HG03135 (cell line): ENCODE results near the gene GLB1L3.
"Not testable (repeated sequence)": the region's sequence is repeated elsewhere in the genome, so short reads cannot be mapped to it uniquely, and the experiment has no call there.

Source experiments
- ATAC-seq: cut with Tn5 transposase; IDR thresholded peaks from one replicate; pipeline ENCODE4 v1.9.1; 2021; ENCODE audit warnings: mild to moderate bottlenecking, moderate library complexity; ENCODE audit not compliant: unreplicated experiment

Gene GLB1L3

DNA sequence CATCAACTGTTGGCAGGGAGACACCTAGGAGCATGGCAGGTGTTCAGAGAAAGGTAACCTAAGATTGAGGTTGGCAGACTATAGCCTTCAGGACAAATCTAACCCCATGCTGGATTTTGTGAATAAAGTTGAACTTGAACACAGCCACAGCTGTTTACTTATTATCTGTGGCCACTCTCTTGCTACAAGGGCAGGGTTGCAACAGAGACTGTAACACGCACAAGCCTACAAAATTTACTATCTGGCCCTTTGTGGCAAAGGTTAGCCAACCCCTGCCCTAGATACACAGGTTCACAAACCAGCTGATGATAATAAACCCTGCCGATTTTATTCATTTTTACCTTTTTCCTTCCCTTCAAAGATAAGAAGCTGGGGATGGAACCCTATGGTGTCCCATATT is 25.5 kb upstream of the GLB1L3 start:
- ATAC-seq, result no peak

DNA sequence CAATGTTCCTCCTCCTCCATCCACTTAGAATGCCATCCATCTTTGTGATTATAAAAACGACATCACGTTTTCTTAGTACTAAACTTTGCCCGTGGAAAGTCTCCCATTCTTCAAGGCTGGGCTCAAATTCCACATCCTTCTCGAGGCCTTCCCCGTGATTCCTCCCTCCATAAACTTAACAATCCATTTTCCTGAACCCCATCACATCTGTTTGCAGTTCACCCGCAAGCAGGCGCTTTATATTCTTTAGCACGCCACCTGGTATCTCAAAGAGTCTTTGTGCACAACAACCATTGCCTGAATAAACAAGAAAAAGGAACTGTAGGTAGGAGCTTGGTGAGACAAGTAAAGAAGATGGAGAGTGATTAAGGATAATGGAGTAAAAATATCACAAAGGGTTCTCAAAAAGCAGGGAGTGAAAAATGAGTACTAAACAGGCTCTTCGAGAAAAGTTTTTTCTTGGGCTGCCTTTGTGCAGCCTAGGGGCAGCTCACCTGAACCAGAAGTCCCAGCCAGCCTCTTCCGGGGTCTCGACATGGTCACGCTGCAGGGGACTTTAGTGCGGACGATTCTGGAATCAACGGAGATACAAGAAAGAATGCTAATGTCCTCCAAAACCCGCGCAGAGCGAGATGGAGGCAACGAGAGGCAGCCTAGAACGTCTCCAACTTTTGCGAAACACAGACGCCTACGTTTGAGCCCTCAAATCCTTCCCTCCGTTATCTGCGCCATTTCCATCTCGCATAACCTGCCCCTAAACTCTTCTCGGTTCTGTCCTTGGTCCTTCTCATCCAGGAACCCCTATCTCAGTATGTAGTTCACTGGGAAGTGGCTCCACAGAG is 23.6 kb upstream of the GLB1L3 start:
- peak; percentile 24 for ATAC-seq

DNA sequence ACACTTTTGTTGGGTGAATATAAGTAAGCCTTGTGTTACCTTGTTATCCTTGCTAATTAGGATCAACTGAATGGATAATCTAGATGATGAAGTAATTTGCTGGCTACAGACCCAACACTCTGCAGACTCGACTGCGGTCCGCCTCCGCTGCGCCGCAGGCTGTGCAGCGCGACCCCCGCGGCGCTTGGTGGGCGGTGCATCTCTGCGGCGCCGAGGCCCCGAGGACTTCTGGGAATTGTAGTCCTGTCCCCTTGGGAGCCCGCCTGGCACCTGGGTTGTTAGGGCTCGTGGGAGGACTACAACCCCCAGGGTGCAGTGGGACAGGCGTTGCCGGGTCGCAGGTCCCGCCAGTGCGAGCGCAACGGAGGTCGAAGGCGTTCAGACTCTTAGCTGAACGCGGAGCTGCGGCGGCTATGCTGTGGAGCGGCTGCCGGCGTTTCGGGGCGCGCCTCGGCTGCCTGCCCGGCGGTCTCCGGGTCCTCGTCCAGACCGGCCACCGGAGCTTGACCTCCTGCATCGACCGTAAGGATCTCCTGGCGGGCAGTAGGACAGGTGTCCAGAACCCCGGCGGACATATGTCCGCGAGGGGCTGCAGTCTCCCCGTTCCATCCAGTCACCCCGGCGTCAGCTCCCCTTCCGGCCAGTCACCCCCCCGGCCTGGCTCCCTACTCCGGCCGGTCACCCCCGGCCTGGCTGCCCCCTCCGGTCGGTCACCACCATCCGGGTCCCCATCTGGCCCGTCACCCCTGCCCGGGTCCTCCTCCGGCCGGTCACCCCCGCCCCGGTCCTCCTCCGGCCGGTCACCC is 22.8 kb upstream of the GLB1L3 start, which contains the start of the genes ACAD8 and THYN1:
Gene ACAD8, plus strand, starts transcription at position 381 of the 806 bp plus-strand sequence. Its CDS starts 33 bp downstream, at position 414.
Gene THYN1, minus strand, starts transcription at position 165 of the 806 bp plus-strand sequence. CDS start 470 bp downstream, outside the sequence.
- ATAC-seq, result peak; percentile 99

DNA sequence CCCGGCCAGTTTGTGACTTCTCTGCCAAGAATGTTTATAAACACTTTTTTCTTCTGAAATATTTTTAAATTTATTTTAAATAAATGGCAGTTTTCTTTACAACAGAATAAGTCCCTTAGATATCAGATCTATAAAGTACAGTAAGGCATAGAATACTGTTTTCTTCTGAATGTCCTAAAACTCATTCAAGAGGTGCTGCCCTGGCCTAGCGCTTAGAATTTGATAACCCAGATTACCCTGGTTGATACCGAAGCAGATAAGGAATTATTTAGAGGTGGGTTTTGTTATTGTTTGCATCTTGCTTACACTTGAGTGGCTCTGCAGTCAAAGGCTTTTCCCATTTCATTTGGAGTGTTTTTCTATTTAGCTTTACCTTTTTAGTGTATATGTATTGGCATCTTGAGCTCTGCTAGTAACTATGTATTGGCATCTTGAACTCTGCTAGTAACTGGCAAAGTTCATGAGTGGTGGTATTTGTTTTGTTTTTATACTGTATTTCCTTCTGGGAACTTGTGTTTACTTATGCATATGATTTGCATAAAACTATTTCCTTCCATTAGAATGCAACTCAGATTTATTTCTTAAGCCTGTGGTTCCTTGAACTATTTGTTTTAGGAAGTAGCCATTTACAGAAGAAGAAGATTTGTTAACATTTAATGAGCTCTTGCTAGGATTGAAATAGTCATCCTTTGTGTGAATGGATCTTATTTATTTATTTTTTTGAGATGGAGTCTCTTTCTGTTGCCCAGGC is 21.6 kb upstream of the GLB1L3 start:
- ATAC-seq, result no peak

DNA sequence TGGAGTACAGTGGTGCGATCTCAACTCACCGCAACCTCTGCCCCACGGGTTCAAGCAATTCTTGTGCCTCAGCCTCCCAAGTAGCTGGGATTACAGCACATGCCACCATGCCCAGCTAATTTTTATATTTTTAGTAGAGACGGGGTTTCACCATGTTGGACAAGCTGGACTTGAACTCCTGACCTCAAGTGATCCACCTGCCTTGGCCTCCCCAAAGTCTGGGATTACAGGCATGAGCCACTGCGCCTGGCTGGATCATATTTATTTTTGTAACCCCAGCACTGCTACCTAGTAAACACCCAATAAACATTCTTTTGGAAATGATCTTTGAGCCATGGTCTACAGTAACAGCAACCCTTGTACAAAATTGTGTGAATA is 21.0 kb upstream of the GLB1L3 start:
- ATAC-seq, result not testable (repeated sequence)

DNA sequence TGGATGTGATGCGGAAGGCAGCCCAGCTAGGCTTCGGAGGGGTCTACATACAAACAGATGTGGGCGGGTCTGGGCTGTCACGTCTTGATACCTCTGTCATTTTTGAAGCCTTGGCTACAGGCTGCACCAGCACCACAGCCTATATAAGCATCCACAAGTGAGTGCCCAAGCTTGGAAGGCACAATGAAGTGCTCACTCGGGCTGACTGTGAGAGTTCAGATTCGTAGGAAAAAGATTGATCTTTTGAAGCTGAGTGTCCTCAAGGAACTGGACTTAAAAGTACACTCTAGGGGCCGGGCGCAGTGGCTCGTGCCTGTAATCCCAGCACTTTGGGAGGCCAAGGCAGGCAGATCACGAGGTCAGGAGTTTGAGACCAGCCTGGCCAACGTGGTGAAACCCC is 19.1 kb upstream of the GLB1L3 start:
- no peak for ATAC-seq

DNA sequence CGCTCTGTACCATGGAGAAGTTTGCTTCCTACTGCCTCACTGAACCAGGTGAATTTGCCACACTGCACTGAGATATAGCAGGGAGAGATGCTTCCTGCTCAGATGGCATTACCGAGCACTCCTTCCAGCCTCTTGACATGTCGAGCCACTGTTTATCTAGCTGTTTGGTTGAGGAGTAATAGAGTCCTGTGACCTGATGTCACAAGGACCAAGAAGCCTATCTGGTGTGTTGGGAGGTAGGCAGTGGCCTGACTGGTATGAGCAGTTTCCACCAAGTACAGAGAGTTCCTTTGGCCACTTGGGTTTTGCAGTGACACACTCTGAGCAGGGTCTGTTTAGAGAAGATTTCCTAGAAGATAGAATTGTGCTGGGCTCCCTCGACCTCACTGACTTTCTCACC is 17.6 kb upstream of the GLB1L3 start:
- ATAC-seq, result no peak

DNA sequence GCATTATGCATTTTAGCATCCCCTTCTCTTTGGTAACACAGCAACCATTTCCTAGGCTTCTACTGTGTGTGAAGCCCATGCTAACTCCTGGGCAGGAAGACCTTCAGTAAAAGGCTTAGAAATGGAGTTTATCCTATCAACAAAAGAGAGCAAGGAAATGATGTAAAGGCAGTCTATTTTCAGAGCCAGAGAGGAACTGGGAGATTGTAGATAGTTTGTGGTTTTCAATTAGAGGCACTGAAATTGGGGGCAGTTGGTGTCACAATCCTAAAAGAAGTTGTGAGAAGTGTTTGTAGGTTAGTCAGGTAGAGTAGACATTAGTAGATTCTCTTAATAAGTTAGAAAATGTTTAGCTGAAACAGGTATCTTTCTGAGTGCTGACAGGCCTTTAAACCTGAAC is 15.7 kb upstream of the GLB1L3 start:
- no peak for ATAC-seq

DNA sequence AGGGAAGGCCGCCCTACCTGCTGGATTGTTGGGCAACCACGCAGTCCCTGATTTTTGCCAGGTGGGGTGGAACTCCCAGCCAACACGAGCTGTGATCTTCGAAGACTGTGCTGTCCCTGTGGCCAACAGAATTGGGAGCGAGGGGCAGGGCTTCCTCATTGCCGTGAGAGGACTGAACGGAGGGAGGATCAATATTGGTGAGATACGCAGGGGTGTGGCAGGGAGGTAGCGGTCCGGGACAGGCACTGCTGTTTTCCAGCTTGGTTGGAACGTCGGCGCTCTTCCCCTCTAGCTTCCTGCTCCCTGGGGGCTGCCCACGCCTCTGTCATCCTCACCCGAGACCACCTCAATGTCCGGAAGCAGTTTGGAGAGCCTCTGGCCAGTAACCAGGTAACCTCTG is 15.2 kb upstream of the GLB1L3 start:
- no peak for ATAC-seq

DNA sequence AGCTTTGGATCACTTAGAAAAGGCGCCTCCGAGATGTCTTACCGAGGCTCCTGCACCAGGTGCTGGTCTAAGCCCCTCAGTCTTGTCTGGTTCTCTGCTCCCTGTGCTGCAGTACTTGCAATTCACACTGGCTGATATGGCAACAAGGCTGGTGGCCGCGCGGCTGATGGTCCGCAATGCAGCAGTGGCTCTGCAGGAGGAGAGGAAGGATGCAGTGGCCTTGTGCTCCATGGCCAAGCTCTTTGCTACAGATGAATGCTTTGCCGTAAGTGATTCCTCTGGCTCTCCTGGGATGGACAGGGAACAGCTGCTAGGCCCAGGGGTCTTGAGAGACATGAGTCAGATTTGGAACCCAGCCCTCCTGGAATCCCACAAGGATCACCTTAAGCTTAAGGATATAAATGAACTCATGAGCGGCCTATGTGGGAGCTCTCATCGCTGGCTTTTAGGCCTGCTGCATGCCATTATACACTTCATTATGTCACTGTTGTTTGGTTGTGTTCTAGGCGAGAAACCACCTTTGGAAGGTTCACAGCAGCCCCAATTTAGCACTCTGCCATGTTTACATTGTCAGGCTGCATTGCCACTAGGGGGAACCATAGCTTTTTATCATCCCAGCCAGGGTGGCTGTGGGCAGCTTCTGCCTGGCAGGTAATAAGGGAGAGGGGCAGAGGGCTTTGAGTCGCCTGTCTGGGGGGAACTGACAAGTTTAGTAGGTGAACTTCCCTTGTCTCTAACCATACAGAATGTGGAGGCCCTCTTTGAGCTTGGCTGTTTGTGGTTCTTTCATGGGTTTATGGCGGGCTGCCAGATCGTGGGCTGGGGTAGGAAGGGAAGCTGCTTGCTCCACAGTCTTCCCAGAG is 14.3 kb upstream of the GLB1L3 start:
- no peak for ATAC-seq

DNA sequence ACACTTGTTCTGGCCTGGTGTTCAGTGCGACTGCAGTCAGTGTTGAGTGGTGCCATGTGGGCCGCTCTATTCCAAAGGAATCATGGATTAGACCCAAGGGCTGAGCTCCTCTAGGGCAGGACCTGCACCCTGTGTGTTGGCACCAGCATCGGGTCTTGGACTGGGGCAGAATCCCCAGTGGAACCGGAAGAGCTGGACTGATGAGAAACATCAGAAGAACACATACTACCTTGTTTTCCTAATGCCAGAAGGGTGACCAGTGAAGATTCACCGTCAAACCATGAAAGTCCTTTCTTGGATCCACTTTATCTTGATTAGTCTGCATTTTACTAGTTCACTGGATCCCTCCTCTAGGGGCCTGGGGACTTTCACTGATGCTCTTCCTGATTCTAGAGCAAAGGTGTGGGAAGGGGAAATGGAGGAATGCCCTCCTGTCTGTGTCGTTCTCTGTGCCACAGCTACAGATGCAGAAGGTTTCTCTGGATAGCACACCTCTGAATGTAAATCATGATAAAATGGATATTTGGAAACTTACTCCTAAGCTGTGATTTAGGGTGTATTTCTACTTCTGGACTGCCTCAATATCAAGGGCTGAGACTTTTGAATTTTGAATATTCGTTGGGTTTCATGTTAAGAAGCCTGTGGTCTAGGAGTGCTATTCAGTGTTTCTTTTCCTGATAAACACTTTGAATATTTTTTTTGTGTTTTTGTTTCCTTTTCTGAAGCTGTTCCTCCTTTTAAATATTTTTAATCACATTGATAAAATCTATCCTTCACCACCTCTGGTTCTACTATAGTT is 11.0 kb upstream of the GLB1L3 start:
- ATAC-seq, result no peak

DNA sequence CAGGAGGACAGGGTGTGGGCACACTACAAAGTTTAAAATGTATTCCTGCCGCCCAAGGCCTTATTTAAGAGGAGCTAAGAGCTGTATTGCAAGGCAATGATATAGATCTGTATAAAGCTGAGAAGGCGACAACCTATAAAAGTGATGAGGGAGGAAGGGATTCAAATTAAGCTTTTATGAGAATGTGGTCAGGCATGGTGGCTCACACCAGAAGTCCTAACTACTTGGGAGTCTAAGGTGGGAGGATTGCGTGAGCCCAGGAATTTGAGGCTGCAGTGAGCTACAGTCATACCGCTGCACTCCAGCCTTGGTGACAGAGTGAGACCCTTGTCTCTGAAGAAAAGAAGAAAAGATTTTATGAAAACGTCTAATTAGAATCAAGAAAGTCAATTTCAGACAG is 9.7 kb upstream of the GLB1L3 start:
- no peak for ATAC-seq

DNA sequence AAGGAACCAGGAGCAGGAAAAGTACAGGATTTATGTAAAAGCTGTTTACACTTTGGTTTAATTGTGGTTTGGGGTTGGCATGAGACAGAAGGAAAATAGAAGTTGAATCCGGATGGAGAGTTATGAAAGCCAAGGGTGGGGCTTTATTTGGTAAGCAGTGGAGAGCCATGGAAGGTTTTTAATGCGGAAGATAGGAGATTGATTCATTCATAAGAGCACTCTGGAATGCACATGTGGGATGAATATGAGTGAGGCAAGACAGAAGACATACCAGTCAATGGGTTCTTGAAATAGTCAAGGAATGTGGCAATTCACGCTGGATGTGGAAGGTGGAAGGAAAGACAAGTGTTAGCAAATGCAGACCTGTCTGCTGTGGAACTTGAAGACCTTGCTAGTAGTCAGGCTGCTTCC is 9.3 kb upstream of the GLB1L3 start:
- no peak for ATAC-seq

DNA sequence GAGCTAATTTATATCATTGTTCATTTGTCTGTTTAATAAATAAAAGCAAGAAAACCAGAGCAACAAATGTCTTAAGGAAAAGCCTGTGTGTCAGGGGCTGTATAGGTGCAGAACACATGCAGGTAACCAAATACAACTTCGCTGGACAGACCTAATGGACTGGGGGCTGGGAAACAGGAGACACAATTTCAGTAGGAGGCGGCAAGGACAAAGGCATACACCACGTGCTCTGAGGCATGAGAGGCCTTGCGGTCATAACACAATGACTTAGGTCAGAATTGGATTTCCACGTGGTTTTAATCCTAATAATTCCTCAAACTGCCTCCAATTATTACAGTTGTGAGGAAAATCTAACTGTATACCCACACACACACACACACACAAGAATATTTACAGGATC is 8.7 kb upstream of the GLB1L3 start:
- no peak for ATAC-seq

DNA sequence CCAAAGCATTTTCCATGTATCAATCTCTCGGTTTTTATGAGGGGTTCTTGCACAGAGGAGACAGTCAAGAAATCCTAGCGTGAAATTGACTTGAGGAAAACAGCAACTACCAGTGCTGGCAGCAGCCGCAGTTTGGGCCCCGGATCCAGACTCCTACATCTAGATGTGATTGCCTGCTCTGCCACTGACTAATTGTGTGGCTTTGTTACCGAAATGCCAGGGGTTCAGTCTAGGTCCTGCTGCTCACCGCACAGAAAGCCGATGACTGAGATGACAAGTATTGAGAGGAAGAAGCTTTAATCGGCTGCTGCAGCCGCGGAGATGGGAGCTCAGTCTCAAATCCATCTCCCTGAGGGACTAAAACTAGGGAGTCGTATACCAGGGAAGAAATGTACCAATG is 8.2 kb upstream of the GLB1L3 start:
- ATAC-seq, result no peak

DNA sequence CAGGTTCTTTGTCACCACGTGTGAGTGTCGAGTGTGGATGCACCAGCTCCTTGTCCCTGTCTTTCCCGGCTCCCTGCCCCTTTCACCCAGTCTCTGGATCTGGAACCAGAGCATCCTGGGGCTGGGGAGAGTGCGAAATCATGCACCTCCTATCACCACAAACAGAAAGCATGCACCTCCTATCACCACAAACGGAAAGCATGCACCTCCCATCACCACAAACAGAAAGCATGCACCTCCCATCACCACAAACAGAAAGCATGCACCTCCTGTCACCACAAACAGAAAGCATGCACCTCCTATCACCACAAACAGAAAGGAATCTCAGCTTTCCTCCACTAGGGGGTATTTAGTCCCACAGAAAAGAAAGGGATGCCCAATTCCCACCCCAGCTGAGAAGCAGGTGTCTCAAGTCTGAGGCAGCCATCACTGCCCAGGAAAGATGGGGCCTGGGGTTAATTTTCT is 5.9 kb upstream of the GLB1L3 start:
- no peak for ATAC-seq

DNA sequence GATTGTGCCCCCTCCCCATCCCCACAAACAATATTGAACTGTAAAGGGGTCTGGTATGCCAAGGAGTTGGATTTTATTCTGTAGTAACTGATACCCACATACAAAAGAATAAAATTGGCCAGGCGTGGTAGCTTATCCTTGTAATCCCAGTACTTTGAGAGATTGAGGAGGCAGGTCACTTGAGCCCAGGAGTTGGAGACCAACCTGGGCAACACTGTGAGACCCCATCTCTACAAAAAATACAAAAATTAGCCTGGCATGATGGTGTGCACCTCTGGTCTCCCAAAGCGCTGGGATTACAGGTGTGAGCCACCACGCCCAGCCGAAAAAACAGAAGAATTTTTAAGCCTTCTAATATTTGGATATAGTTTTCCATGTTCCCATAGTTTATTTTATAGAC is 4.2 kb upstream of the GLB1L3 start:
- ATAC-seq, result no peak

DNA sequence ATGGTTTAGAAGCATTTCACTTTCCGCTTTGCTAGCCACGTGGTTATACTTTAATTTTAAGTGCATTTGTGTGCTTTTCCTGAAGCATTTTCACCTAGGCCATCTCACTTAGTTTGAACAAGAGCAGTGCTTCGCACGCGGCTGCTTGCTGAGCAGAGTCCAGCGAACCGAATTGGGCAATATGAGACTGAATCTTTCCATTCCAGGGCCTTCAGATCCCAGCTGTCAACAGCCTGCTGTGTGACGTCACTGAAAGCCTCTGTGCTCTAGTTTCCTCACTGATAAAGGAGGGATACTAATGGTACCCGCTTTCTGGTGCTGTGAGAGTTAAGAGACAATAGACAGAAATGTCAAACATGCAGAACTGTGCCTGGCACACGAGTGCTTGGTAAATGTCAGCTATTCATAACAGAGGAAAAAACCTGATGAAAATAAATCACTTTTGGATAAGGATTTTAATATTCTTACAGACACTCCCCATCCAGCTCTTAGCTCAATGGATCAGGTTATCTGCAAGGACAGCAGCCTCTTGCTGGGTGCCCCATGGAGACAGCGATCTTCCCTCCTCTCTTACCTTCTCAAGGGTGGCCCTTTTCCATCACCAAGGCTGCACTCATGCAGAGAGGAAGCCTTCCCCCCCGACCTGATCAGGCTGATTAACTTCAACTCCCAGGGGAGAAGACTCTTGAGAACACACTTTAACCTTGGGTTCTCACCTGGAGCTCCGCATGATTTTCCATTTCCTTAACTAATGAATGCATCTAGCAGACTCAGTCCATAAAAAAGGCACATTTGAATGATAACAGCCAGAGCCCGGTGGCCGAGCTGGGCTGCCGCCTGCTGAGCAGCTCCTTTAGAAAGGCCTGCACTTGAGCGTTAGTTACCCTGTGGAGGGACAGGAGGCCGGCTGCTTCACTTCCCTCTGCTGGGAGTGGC is 3.5 kb upstream of the GLB1L3 start:
- ATAC-seq, result no peak
